M059J (cell line): ENCODE results near the gene RIN3. TPM values are rescaled to one million over a fixed set of nuclear protein-coding genes. Genes with fewer than 3 reads are reported as not detected.

ENCODE experiments used
- DNase-seq: peaks from one replicate; pipeline ENCODE4 v3.0.0-alpha.2; 2012; ENCODE audit warnings: low read depth
- total RNA-seq: library from RNA; depleted of rRNA; stranded (reverse); fragments of >200 nt; shearing (Covaris generic); gene quantifications from 2 replicates; pipeline ENCODE4 v1.2.3, GENCODE V29; 2014; rRNA removed

Gene RIN3
- total RNA-seq, 1 experiment from 2014 or later: 1.1 TPM

GRCh38 chr14:92717571-92718042 lies 204.0 kb downstream of the RIN3 start:
- DNase-seq: no peak

- no peak for DNase-seq
Observed at GRCh38 chr14:92718664-92719063, 205.1 kb downstream of the RIN3 start.

- no peak for DNase-seq
Observed at GRCh38 chr14:92719421-92719820, 205.8 kb downstream of the RIN3 start.

GRCh38 chr14:92719890-92720323 lies 206.3 kb downstream of the RIN3 start:
- peak; percentile 6 for DNase-seq

GRCh38 chr14:92724516-92725340 lies 211.1 kb downstream of the RIN3 start:
- DNase-seq: no peak

- peak; percentile 88 for DNase-seq
Observed at GRCh38 chr14:92726135-92726932, 212.8 kb downstream of the RIN3 start.

- no peak for DNase-seq
Observed at GRCh38 chr14:92726933-92727262, 213.3 kb downstream of the RIN3 start.

GRCh38 chr14:92728759-92729364 lies 215.3 kb downstream of the RIN3 start:
- peak; percentile 79 for DNase-seq

GRCh38 chr14:92729634-92730358 lies 216.2 kb downstream of the RIN3 start:
- DNase-seq: peak; percentile 85

GRCh38 chr14:92731622-92732115 lies 218.1 kb downstream of the RIN3 start:
- no peak for DNase-seq

- DNase-seq: no peak
Observed at GRCh38 chr14:92733007-92733406, 219.4 kb downstream of the RIN3 start.

- no peak for DNase-seq
Observed at GRCh38 chr14:92734618-92735017, 221.0 kb downstream of the RIN3 start.

- no peak for DNase-seq
Observed at GRCh38 chr14:92735344-92735743, 221.8 kb downstream of the RIN3 start.

- DNase-seq: no peak
Observed at GRCh38 chr14:92737206-92737605, 223.6 kb downstream of the RIN3 start.

GRCh38 chr14:92737619-92738188 lies 224.1 kb downstream of the RIN3 start:
- DNase-seq: no peak

Other genes with a start within 250 kb of the RIN3 start
- 0.02 TPM in 1 of 2 replicates, not detected in the other for gene SLC24A4, start 190.6 kb upstream of the RIN3 start, total RNA-seq
- gene LGMN, start 234.8 kb downstream of the RIN3 start, total RNA-seq: 56.7 and 62.0 TPM in 2 replicates